NCI-H2081 (cell line): ENCODE data around the gene GPR156.
"Not testable (repeated sequence)": the region's sequence is repeated elsewhere in the genome, so short reads cannot be mapped to it uniquely, and the experiment has no call there.

ENCODE experiments used
- DNase-seq, 2 experiments: peaks; one replicate each; lab custom pipeline; 2025; lab: John Stamatoyannopoulos, UW

The GPR156 gene

DNA sequence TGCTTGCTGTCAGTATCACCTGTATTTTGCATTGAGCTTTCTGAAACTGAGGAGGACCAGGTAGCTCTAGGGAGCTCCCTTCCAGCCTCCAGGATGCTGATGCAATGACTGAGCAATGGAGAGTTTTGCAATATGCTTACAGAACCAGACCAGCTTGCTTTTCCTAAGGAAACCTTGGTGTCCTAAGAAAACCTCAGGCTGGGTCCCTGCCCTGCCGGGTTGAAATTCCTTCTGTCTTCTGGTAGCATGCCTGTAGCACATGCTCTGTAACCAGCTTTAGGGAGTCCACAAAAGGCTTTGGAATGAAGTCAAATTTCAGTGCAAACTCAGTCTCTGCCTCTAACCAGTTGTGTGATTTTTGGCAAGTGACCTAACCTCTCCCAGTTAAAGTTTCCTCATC is 125.0 kb downstream of the GPR156 start:
- DNase-seq, result no peak

DNA sequence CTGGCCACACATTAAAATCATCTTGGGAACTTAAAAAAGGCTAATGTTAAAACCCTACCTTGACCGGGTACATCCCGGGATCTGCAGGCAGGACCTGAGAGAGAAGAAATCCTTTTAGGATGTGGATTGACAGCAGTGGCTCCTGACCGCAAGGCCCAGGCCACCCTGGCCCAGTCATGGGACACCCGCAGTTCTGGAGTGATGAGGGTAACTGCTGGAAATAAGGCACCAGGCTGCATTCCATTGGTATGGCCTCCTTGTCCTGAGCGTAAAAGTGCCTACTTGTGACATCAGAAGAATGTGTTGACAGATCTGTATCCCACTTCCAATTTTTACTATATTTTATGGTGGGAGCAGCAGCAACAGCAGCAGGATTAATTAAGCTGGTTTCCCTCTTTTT is 127.3 kb downstream of the GPR156 start:
- no peak for DNase-seq

DNA sequence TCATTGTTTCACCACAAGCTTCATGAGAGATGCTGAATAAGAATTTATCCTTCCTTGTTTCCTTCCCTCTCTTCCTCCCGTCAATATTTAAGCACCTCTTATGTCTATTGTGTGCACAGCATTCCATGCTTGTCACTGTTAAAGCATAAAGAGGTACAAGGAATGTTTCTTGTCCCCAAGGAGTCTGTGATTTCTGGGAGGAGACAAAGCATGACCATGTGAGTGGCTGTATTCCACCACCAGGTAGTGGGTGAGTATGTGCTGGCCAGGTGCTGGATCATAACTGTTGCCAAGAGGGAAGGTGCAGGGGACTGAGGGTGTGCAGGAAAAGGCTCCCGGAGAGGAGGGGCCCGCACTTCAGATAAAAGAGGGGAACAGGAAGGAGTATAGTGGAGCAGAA is 127.9 kb downstream of the GPR156 start:
- no peak for DNase-seq

DNA sequence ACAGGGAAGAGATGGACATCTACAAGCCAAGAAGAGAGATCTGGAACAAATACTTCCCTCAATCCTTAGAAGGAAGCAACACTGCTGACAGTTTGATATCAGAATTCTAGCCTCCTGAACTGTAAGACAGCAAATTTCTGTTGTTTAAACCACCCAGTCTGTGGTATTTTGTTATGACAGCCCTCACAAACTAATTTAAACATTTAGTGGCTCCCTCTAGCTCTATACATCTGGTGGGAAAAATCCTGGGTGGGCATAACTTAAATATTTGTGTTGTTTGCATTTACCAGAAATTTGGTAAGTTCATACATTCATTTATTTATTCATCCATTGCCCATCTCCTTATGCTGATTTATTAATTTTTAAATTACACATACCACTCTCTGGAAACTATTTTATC is 128.3 kb downstream of the GPR156 start:
- no peak for DNase-seq

DNA sequence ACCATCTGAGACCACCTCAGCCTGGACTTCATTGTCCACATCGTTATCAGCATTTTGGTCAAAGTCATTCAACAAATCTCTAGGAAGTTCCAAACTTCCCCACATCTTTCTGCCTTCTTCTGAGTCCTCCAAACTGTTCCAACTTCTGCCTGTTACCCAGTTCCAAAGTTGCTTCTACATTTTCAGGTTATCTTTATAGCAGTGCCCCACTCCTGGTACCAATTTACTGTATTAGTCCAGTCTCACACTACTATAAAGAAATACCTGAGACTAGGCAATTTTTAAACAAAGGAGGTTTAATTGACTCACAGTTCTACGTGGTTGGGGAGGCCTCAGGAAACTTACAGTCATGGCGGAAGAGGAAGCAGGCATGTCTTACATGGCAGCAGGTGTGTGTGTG is 129.3 kb downstream of the GPR156 start:
- DNase-seq, result not testable (repeated sequence)

DNA sequence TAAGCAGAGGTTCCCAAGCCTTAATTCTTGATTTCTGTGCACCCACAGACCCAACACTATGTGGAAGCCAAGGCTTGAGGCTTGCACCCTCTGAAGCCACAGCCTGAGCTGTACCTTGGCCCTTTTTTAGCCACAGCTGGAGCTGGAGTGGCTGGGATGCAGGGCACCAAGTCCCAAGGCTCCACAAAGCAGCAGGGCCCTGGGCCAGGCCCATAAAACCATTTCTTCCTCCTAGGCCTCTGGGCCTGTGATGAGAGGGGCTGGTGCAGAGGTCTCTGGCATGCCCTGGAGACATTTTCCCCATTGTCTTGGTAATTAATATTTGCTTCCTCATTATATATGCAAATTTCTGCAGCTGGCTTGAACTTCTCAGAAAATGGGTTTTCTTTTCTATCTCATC is 129.9 kb downstream of the GPR156 start:
- no peak for DNase-seq

DNA sequence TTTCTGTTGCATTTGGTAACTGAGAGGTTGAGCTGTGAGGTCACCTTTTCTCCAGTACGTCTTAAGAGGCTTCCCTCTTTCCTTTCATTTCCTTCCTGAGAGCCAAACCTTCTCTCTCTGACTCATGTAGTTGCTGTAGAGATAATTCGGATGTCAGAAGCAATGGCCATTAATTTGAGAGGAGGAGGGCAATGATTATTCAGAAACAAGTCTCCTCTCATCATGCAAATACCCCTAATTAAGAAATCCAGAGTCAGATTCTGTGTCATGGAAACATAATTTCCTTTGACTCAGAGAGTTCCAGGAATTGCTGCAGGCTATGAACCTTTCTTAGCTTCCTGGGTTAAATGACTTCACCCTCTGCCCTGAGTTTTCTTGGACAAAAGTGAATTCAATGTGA is 131.7 kb downstream of the GPR156 start:
- no peak for DNase-seq

DNA sequence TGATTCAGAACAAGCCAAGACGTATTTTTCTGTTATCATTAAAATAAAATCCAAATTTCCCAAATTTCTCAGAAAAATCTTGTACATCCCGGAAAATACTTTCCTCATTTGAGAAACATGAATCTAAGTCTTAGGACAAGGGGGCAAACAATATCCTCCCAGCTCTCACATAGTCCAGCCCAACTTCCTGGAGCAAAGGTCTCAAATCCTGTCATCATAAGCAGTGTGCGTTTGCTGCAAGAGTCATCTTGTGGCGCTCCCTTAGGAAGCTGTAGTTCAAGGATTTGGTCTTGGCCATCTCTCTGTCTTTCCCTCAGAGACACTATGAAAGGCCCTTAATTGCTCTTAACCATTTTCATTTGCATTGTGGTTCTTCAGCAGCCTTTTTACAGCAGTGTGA is 133.2 kb downstream of the GPR156 start:
- DNase-seq, result no peak

DNA sequence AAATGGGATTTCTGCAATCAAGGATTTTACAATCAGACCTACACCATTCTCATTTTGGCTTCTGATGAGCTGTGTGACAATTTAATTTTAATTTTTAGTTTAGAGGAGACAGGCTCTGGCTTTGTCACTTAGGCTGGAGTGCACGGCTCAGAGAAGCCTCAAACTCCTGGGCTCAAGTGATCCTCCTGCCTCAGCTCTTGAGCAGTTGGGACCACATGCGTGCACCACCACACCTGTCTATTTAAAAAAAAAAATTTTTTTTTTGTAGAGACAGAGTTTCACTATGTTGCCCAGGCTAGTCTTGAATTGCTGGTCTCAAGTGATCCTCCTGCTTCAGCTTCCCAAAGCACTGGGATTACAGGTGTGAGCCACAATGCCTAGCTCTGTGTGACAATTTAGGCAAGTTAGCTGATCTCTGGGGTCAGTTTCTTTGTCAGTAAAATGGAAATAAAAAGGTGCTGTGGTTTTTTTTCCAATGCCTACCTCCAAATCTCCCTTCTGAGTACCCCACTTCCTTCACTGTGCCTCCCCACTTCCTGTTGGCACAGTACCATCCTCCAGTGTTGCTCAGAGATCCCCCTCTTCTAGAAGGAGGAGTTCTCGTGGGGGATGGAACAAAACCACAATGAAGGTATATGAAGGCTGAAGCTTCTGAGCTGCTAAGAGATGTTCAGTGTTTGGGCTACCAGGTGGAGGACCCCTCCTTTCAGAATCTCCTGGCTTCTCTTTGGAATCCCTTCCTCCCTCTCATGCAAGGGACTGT is 136.7 kb downstream of the GPR156 start:
- DNase-seq, result peak in 1 of 2 experiments; percentile 17

DNA sequence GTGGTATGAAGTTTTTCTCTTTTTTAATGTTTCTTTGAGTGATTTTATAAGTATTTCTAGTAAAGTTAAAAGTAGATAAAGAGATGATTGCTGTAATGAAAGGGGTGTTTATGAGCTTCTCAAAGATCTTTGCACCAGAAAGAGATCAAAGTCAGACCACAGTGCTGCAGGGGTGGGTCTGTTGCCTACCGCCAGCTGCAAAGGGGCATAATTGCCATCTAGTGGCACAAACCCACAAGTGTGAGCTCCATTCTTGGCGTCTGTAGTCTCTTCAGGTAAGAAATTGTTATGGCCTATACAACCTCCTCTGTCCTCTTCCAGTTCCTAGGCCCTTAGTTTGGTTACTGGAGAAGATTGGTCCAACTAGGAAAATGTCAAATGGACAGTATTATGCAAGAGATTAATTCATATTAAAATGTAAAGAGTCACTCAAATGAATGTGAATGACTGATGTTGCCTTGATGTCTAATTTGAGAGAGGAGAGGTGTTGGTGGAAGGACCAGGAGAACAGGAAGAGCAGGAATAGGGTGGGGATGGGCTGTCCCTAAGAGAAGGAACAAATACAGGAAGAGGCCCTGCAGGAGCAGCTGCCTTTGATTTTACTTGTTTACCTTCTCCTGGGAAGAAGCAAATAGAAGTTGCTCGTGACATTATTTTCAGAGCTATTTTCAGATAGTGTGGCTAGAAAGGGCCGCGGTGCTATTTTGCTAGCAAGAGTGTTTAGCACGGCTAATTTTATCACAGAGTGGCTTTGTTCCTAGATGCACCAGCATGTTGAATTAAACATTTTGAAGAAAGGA is 137.8 kb downstream of the GPR156 start:
- peak; percentile 83 to 94 for DNase-seq

DNA sequence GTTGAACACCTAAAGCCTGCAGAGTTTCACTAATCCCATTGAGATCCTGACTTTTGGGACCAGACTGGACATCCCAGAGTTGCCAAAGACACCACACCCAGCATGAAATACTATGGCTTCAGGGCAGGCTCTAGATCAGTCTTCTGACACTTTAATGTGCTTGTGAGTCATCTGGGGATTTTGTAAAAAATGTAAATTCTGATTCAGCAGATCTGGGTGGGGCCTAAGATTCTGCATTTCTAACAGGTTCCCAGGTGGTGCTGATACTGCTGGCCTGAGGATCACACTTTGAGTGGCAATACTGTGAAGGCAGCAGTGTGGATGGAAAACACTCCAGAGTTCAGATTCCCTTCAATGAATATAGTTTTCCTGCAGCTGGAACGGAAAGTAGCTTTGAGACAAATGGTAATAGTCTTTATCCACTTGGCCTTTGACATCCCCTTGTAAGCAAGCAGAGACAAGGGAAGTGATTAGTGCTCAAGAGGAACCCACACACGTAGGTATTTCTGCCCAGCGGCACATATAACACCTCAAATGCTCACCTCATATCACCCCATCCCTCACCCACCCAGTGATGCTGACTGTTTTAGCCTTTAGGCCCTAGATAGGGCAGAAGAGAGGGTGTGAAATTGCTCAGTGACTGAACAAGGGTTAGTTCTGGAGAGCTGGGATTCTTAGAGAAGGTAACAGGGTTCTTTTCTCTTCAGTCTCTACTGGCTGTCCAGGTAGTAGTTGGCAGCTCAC is 139.3 kb downstream of the GPR156 start:
- no peak for DNase-seq

DNA sequence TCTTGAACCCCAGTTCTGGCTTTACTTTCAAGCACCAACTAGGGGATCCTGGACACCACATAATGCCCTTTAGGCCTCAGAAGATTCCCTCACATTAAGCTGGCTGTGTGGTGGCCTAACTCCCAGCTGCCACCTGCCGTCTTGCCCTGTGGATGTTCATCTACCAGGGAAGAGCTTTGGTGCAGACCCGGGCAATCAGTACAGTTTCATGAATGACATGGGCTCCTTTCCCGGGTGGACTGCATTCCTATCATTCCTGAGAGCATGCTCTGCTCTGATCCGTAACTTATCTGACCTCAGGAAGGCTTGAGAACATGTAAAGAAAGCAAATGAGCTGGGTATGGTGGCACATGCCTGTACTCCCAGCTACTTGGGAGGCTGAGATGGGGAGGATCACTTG is 140.8 kb downstream of the GPR156 start:
- DNase-seq, result no peak

DNA sequence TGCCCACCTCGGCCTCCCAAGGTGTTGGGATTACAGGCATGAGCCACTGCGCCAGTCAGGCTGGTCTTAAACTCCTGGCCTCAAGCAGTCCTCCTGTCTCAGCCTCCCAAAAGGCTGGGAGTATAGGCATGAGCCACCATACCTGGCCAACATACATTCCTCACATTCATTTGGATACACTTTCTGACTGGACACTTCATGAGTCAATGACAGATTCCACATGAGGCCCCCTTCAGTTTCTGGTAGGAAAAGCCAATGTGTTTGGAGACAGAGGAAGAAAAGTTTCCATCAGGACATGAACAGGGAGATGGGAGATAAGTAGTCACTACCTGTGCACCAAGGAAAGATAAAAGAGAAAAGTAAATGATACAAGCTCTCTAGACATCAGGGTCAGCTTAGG is 141.3 kb downstream of the GPR156 start:
- no peak for DNase-seq

DNA sequence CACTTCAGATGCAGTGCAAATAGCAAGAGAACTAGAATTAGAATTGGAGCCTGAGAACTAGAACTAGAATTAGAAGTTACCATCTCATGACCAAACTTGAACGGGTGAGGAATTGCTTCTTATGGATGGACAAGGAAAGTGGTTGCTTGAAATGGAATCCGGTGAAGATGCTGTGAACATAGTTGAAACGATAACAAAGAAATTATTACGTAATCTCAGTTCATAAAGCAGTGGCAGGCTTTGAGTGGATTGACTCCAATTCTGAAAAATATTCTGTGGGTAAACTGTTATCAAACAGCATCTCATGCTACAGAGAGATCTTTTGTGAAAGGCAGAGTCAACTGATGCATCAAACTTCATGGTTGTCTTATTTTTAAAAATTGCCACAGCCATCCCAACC is 142.8 kb downstream of the GPR156 start:
- DNase-seq, result no peak

DNA sequence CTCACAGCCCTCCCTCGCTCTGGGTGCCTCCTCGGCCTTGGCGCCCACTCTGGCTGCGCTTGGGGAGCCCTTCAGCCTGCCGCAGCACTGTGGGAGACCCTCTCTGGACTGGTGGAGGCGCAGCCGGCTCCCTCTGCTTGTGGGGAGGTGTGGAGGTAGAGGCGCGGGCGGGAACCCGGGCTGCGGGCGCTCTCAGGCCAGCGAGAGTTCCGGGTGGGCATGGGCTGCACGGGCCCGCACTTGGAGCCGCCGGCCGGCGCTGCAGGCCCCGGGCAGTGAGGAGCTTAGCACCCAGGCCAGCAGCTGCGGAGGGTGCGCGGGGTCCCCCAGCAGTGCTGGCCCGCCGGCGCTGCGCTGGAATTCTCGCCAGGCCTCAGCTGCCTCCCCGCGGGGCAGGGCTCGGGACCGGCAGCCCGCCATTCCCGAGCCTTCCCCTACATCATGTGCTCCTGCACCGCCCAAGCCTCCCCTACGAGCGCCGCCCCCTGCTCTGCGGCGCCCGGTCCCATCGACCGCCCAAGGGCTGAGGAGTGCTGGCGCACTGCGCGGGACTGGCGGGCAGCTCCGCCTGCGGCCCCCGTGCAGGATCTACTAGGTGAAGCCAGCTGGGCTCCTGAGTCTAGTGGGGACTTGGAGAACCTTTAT is 144.8 kb downstream of the GPR156 start:
- no peak for DNase-seq

DNA sequence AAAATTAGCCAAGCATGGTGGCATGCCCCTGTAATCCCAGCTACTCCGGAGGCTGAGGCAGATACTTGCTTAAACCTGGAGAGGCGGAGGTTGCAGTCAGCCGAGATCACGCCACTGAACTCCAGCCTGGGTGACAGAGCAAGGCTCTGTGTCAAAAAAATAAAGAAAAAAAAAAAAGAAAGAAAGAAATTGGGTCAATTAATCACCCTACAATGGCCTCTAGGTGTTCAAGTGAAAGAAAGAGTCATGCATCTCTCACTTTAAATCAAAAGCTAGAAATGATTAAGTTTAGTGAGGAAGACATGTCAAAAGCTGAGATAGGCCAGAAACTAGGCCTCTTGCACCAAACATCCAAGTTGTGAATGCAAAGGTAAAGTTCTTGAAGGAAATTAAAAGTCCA is 145.9 kb downstream of the GPR156 start:
- DNase-seq, result no peak

DNA sequence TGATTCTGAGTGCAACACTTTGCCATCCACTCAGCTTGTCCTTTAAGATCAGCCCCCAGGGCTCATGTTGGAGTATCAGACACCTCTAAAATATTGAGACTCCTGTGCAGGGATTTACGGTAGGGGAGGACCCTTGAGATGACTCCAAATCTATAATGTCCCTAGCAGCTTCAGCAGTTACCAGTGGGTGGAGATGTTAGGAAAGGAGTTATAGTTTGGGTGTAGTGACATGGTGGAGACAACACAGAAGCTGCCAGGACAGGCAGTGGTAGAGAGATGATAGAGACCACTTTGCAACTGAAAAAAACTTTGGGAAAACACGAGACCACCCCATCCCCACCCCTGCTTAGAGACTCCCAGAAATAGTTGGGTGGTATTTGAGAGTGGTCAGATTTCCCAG is 147.5 kb downstream of the GPR156 start:
- no peak for DNase-seq

DNA sequence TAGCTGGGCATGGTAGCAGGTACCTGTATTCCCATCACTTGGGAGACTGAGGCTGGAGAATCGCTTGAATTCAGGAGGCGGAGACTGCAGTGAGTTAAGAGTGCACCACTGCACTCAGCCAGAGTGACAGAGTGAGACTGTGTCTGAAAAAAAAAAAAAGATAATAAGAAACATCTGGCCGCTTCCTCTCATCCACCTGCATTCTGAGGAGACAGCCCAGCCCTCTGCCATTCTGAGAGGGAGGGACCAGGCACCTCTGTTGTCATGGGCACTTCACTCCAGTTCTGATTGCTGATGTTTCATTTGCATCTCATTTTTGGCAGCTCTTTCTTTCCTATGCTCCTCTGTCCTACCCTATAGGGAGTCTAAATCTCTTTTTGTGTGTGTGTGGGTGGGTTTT is 154.4 kb downstream of the GPR156 start:
- DNase-seq, result no peak

DNA sequence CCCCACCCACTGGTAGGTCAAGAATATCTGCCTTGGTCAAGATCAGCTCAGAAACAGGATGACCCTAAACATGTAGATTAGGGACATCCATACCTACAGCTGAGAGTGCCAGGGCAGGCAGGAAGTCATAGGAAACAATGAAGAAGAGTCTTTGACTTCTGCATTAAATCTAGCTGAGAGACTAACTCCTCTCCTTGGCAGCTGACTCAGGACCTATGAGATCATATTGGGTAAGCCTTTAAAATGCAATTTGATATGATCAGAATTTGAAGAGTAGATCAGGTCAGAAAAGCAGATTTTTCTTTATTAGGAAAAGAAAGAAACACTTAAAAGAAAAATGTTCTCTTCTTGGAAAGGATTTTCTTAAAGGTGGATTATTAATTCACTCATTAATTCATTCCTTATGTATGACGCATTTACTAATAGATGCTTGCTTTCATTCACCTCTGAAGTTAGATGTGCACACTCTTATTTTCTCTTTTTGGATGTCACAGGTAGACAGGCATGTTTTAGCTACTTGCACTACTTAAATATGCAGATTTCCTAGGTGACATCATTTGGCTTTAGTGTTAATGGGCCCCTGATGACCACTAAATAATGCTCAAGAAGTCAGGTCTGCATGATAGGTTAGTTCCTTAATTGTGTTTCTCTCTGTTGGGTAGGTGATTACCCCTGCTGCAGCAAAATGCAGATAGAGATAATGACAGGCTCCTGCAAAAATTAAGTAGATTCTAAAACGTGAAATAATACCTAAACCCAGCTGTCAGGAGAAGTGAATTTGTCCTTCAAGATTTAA is 155.1 kb downstream of the GPR156 start:
- DNase-seq, result no peak

DNA sequence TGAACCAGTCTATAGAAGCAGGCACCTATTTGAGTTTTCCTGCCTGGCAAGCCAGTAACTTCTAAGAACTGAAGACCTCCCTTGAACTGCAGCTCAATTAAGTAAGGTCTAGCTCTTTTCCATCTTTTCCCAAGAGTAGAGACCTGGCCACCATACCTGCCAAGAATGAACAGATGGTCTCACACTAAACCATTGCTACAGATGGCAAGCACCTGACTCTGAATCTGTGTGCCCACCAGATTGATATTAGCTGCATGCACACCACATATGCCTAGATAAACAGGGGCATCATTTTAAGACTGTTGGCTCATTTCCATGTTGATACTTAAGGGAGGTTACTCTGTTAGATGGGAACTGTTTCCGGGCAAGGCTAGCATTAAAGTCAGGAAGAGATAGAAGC is 156.0 kb downstream of the GPR156 start:
- peak in 1 of 2 experiments; percentile 9 for DNase-seq

DNA sequence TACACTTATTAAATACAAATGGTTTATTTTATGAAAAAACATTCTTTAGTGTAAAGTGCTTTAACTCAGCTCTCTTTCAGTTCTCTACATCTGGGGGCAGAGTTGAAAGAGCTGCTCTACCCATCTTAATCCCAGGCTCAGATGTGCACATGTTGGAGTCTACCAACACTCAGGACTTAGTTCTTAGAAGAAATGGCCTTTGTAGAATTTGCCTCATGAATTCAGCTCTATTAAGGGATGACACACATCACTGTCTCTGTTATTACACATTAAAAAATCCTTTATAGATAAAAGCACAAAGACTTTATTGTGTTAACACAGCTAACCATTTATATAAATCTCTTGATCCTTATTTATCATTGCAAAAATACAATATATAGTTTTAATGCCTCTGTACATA is 159.0 kb downstream of the GPR156 start:
- no peak for DNase-seq
